GM15510 (cell line): ENCODE results near the gene CFAP61.

ENCODE experiments used
- POLR2A ChIP-seq: IDR thresholded peaks from 3 replicates; pipeline ENCODE4 v1.6.1; 2011; ENCODE audit warnings: borderline replicate concordance; ENCODE audit not compliant: insufficient read length; ENCODE audit errors: extremely low read depth

Gene CFAP61

GRCh38 chr20:20338133-20338730 lies 285.9 kb downstream of the CFAP61 start:
- no peak for TF ChIP-seq POLR2A

GRCh38 chr20:20340443-20340842 lies 288.1 kb downstream of the CFAP61 start:
- no peak for TF ChIP-seq POLR2A

- no peak for TF ChIP-seq POLR2A
Observed at GRCh38 chr20:20341371-20341770, 289.0 kb downstream of the CFAP61 start.

- TF ChIP-seq POLR2A = no peak
Observed at GRCh38 chr20:20342066-20342465, 289.7 kb downstream of the CFAP61 start.

- TF ChIP-seq POLR2A = no peak
Observed at GRCh38 chr20:20343932-20344331, 291.6 kb downstream of the CFAP61 start.

GRCh38 chr20:20344476-20344875 lies 292.1 kb downstream of the CFAP61 start:
- TF ChIP-seq POLR2A = no peak

GRCh38 chr20:20353576-20353975 lies 301.2 kb downstream of the CFAP61 start:
- TF ChIP-seq POLR2A = no peak

GRCh38 chr20:20358801-20359200 lies 306.5 kb downstream of the CFAP61 start:
- TF ChIP-seq POLR2A = no peak

- no peak for TF ChIP-seq POLR2A
Observed at GRCh38 chr20:20359628-20360027, 307.3 kb downstream of the CFAP61 start.

GRCh38 chr20:20360464-20360863 lies 308.1 kb downstream of the CFAP61 start:
- no peak for TF ChIP-seq POLR2A

GRCh38 chr20:20362774-20363433 lies 310.6 kb downstream of the CFAP61 start:
- no peak for TF ChIP-seq POLR2A

- TF ChIP-seq POLR2A = no peak
Observed at GRCh38 chr20:20363434-20363798, 311.1 kb downstream of the CFAP61 start.

GRCh38 chr20:20363799-20364592 lies 311.7 kb downstream of the CFAP61 start:
- TF ChIP-seq POLR2A = no peak

- TF ChIP-seq POLR2A = no peak
Observed at GRCh38 chr20:20364593-20365479, 312.5 kb downstream of the CFAP61 start.
